IPS-NIHi11 (cell line): ENCODE data around the gene PXDN.
A peak's percentile ranks its signal among the peaks of the same experiment; 100 is the strongest.
"Not testable (repeated sequence)": the region's sequence is repeated elsewhere in the genome, so short reads cannot be mapped to it uniquely, and the experiment has no call there.

Experiments used
- DNase-seq: peaks from one replicate; pipeline ENCODE4 v3.0.0; 2012; ENCODE audit warnings: mixed read lengths, low spot score

The PXDN gene

GRCh38 chr2:1740716-1741589 lies 3.4 kb downstream of the PXDN start:
- no peak for DNase-seq

- DNase-seq, result no peak
Measured at GRCh38 chr2:1739961-1740715, 4.2 kb downstream of the PXDN start.

DNA sequence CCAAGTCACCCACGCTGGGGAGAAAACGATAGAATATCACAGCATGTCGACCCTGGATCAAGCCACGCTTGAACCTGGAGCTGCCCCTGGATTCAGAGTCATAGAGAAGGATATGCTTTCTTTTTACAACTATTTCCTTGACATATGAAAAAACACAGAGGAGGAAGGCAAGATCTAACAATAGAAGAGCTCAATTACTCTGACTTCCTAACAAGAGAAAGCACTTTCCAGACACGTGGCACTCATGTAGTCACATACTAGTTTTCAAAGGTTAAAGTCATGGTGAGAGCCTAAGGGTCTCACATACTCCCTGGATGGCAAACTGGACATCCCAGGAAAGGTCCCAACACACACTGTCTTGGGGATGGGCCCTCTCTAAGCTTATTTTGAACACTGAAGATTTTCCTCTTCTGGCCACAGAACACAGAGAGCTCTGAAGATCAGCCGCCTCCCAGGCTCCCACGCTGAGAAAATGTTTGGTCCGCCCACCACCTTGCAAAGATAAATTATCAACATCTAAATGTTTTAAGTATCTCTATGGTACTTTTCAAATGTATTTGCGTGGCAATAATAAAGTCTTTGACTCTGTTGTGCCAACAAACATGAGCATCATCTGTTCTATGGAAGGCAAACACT lies 4.9 kb downstream of the PXDN start:
- DNase-seq, result no peak

DNA sequence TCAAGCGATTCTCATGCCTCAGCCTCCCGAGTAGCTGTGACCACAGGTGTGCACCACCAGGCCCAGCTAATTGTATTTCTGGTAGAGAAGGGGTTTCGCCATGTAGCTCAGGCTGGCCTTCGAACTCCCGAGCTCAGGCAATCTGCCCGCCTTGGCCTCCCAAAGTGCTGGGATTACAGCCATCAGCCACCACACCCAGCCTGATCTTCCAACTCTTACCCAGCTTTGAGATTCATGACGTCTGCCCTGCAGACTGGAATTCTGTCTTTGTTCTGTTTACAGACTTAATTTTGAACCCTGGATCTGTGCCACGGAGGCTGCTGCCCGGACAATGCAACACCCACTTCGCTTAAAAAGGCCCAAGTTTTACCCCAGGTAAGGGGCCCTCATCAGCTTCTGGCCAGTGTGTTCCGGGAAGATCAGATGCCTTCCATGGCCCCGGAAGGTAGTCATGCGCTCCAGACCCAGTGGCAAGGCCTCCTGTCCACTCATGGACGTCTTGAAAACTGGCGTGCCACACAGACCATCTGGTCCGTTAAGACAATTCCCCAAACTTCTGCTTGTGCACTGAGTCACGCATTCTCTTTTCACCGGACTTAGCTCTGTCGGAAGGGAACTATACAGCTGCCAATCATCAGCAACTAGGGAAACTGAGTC lies 5.5 kb downstream of the PXDN start:
- DNase-seq, result no peak

DNA sequence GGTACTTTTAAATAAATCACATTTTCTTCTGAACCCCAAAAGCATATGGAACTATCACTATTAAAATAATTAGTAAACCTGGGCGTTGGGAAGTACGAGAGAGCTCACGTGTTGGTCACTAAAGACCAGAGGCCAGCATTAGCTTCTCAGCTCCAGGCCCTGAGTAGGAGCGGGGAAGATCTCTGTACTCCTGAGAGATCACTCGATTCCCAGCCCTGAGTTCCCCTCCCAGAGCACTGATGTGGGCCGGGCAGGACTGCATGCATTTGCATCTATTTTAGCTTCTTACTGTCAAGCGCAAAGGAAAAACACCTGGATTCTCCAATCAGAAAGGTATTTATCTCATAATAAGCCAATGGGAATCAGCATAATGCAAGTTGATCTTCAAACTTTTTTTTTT lies 6.2 kb downstream of the PXDN start:
- no peak for DNase-seq

DNA sequence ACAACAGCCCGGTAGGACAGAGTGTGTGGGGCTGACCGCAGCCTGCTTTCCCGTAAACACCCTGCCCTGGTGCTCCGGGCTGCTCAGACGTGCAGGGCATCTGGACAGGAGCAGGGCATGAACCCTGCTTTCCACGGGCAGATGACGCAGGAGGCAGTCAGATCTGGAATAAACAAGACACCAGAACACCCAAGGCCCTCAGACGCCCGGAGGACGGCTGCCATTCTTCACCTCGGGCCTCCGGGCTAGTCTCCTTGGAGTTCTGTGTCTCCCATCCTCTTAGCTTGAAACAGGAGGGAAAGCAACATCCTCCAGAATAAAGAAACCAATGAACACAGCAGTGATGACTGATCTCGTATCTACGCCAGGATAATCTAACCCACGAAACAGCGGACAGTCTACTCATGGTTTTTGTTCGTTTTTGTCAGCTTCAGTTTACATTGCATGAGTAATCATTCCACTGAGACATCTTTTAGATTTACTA lies 7.3 kb downstream of the PXDN start:
- DNase-seq, result no peak

GRCh38 chr2:1736045-1736444 lies 8.3 kb downstream of the PXDN start:
- no peak for DNase-seq

DNA sequence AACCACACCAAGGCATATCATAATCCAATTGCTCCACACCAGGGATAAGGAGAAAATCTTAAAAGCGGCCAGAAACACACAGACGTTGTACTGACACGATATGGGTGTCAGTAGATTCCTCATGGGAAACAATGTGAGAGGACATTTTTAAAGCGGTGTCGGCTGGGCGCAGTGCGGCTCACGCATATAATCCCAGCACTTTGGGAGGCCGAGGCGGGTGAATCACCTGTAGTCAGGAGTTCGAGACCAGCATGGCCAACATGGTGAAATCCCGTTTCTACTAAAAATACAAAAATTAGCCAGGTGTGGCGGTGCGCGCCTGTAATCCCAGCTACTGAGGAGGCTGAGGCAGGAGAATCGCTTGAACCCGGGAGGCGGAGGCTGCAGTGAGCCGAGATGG lies 11.0 kb downstream of the PXDN start:
- DNase-seq, result not testable (repeated sequence)

GRCh38 chr2:1731963-1732768 lies 12.1 kb downstream of the PXDN start:
- DNase-seq, result no peak

GRCh38 chr2:1731447-1731962 lies 12.8 kb downstream of the PXDN start:
- DNase-seq, result no peak

DNA sequence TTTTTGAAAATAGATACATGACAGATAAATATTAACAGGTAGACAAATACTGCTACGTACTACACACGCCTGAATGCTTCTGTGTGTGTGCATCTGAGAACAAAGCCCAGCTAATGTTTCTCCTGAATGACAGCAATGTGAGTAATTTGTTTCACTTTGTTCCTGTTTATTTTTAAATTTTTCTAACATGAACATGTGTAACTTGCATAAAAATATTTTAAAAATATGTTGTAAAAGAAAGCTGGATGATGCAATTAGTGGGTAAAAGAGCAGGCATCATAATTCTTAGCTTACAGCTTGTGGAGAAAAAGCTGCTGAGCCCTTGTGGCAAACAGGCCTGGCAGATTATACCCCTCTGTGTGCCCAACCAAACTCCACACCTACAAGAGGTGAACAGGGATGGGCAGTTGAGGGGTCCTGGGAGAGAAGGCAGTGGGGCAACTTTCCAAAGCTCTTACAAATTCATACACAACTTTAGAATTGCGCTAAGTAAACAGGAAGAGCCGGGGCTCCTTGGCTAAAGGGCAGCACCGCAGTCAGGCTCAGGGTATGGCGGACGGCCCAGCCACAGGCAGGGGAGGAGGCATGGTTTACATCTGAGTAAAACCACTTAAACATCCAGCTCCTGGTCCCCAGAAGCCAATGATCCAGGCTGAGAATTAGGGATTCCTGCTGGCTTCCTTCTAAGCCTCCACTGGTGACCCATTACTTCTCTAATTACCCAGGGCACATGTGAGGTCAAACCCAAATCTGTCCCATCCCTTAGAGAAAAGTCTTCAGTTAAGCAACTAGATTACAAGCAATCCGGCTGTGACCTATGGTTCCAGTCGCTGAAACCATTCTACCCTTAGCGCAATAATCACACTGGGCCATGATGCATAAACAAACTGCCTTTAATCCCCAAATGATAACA lies 14.0 kb downstream of the PXDN start:
- DNase-seq, result peak; percentile 48

DNA sequence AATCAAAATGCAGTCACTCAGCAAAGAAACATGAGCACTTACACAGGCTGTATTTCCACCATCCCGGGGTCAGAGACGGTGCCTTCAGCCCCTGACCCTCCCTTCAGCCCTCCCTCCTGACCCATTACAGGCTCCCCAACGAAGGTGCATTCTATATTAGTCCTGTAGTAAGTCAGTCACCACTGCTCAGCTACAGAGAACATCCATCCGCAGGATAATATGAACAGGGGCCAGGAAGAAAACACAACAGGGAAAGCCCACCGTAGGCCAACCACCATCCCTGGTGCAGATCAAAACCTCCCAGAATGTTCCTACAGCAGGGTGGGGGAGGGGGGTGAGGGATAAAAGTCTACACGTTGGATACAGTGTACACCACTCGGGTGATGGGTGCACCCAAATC lies 15.1 kb downstream of the PXDN start:
- peak; percentile 1 for DNase-seq

- DNase-seq, result peak; percentile 72
Measured at GRCh38 chr2:1728821-1729220, 15.5 kb downstream of the PXDN start.

DNA sequence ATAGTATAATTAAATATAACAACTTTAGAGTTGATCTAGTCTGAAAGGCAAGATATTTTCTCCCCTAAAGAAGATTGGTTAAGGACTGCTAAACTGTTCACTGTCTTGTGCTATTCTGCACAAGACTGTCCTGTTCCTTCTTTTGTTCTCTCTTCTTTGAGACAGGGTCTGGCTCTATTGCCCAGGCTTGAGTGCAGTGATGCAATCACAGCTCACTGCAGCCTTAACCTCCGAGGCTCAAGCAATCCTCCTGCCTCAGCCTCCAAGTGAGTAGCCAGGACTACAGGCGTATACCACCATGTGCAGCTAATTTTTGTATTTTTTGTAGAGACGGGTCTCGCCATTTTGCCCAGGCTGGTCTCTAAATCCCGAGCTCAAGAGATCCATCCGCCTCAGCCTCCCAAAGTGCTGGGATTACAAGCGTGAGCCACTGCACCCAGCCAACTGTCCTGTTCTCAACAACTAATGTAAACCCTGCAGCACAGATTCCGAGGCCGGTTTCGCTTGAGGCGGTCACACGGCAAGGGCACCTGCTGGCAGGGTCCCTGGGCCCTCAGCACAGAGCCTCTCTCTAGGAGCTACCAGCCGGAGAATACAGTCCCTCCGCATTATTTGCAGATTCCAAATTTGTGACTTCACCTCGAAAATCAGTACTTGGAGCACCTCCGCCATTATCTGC lies 16.4 kb downstream of the PXDN start:
- DNase-seq, result no peak

DNA sequence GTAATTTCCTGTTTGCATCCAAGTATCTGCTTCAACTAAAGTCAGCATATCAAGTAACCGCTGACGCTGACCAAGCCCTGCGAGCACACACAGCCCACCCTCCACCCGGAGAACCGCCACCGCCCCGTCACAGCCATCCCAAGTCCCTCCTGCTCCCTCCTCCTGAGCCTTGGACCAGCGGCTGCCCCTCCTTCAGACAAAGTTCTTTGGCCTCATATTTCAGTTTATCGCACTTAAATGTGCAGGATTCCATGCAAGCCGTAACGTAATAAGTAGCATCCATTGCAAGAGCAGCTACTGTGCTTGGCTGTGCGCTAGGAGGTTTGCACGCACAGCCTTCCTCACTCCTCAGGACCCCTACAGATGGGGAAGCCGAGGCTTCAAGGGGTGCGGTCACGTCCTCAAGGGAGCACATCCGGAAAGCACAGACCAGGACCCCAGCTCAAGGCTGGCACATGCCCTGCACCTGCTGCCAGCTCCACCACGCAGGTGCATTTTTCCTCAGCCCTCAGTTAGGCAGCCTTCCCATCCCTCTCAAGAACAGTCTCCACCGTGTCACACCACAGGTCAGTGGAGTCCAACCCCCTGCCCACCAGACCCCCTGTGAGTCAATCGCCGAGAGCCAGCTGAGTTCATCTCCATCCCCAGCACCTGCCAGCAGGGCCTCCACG lies 17.1 kb downstream of the PXDN start:
- peak; percentile 7 for DNase-seq

DNA sequence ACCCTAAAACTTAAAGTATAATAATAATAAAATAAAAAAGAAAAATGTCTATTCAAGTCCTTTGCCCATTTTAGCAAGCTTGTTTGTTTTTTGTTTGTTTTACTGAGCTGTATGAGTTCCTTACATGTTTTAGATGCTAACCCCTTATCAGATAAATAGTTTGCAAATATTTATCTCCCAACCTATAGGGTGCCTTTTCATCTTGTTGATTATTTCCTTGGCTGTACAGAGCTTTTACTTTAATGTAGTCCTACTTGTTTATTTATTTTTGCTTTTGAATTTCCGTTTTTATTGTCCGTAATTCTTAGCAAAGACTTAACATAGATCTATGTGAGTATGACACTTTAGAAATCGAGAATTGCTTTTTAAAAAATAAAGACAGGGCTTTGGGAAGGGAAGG lies 17.8 kb downstream of the PXDN start:
- DNase-seq, result no peak

DNA sequence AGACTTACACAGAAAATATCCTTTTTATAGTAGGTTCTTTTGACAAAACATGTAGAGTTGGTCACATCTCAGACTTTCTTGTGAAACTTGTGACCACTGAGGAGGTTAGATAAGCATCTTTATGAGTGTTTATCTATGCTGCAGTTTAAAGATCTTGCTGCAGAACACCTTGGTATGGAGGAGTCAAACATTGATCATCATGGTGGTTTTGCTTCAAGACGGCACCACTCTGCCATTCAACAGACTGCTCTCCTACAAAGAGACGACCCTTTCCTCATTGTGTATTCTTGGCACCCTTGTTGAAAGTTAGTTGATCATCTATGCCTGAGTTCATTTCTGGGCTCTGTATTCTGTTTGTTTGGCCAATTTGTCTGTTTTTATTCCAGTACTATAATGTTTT lies 20.0 kb downstream of the PXDN start:
- DNase-seq, result not testable (repeated sequence)

- no peak for DNase-seq
Measured at GRCh38 chr2:1723397-1724042, 20.8 kb downstream of the PXDN start.
